NCI-H2196 (cell line): Measurements from ENCODE around the gene UNC5A.

Source experiments
- DNase-seq: peaks from one replicate; lab custom pipeline; 2025; ENCODE audit not compliant: unreplicated experiment; lab: John Stamatoyannopoulos, UW

The UNC5A gene

DNA sequence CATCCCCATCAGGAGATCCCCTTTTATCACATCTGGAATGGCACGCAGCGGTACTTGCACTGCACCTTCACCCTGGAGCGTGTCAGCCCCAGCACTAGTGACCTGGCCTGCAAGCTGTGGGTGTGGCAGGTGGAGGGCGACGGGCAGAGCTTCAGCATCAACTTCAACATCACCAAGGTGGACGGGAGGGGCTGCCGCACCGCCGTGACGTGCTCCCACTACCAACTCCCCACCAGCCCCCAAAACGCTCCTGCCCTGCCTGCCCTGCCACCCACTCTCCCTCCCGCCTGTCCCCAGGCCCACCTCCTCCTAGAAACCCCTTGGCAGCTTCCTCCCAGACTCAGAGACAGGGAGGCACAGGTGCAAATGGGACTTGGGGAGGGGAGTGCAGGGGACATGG is 68.1 kb downstream of the UNC5A start:
- DNase-seq: no peak

DNA sequence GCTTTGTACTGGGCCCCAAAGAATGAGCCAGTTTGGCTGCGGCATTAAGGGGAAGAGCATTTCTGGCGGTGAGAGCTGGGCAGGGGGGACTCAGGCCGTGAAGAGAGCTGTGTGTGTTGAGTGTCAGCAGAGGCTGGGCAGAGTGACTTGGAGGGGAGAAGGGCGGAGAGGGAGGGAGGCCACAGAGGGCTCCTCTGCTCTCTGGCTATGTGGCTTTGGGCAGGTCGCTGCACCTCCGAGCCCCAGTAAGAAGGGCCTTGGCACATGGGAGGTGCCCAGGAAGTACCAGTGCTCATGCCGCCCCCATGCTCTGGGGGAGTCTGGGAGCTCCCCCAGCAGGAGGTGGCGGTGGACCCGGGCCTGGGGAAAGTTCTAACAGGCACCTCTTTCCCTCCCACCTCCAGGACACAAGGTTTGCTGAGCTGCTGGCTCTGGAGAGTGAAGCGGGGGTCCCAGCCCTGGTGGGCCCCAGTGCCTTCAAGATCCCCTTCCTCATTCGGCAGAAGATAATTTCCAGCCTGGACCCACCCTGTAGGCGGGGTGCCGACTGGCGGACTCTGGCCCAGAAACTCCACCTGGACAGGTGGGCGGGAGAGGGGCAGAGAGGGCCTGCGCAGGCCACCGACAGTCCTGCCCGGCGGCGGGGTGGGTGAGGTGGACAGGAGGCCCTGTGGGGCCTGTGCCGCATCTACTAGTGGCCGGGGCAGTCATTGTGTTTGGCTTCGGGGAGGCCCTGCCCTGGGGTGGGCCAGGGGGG is 68.7 kb downstream of the UNC5A start:
- DNase-seq: no peak

DNA sequence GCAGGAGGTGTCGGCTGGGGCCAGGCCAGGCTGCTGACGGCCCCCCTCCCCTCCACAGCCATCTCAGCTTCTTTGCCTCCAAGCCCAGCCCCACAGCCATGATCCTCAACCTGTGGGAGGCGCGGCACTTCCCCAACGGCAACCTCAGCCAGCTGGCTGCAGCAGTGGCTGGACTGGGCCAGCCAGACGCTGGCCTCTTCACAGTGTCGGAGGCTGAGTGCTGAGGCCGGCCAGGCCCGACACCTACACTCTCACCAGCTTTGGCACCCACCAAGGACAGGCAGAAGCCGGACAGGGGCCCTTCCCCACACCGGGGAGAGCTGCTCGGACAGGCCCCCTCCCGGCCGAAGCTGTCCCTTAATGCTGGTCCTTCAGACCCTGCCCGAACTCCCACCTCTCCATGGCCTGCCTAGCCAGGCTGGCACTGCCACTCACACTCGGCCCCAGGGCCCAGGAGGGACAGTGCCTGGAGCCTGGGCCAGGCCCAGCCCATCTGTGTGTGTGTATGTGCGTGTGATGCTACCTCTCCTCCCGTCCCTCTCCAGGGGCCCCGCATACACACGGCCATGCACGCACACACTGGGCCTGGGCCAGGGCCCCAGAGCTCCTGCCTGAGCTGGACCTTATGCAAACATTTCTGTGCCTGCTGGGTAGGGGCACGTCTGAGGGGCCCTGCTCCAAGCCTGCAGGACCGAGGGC is 69.5 kb downstream of the UNC5A start:
- no peak for DNase-seq

DNA sequence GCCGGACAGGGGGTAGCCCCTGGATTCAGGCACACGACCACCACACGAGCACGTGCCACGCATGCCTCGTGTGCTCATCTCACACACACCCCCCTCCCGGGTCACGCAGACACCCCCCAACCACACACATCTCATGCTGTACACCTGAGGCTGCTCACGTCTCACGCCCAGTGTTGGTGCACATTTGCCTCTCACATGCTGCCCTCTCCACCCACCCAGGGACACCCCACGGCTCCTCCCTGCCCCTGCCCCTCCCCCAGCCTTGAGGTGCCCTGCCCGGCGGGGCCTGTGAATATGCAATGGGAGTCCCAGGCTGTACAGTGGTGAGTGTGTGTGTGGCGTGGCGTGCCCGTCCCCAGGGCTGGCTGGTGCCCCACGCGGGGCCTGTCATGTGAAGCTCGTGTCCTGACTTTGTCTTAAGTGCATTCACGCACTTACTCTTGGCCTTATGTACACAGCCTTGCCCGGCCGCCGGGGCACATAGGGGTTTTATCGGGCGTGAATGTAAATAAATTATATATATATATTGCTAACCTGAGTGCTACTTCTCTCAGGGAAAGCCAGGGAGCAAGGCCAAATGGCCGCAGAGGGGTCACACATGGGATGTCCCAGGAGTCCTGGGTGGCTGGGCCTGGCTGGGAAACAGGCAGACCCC is 70.1 kb downstream of the UNC5A start:
- no peak for DNase-seq

DNA sequence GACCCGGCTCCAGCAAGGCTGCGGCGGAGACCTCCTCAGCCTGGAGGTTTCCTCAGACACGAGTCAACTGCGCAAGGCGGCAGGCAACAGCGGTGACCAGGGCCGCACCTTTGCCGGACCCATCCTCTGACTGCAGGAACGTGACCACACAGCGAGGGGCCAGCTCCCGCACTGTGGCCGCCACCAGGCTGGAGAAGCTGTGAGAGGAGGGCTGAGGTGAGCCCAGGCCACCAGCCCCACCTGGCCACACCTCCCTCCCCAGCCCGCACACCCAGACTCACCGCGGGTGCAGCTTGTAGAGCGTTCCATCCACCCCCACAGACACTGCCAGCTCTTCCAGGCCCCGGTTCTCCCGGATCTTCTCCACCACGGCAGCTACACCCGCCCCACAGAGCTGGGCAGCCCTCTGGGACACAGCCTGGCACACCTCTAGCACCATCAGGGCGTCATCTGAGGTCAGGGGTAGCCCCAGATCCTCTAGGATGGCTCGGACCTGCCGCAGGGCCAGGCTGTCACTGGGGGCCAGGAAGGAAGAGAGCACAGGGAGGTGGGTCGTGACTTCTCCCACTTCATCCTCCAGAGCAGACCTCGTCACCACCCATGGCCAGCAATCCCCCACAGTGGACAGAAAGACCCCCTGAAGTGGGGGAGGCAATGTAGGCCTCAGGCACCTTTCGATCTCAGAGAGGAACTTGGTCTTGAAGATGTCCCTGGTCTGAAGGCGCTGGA is 70.8 kb downstream of the UNC5A start:
- no peak for DNase-seq

DNA sequence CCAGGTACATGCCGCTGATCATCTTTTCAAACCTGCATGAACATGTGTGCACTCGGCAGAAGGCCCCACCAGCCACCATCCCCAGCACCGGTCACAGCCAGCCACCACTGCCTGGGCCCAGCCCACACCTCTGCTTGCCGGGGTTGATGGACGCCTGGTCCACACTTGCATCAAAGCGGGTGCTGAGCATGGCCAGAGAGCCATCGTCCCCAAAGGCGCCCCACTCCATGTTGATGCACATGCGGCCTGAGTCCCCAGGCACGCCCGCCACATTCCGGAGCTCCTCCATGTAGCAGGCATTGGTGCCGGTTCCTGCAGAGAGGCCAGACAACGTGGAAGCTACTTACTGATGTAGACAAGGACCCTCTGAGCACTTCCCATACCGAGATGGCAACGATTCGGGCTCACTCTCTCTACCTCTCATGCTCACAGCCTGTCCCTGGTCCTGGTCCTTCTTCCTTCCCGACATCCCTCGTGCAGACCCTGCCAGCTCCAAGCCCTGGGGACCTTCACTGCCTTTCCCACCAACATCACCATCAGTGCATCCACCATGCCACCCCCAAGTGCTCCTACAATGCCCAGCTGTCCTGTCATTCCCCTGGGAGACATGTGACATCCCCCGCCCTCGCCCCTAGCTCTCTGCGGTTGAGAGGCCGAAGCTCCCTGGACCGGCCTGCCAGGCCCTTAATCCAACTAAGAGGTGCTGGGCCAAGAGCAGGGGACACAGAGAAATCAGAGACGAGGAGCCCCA is 71.6 kb downstream of the UNC5A start:
- DNase-seq: no peak

DNA sequence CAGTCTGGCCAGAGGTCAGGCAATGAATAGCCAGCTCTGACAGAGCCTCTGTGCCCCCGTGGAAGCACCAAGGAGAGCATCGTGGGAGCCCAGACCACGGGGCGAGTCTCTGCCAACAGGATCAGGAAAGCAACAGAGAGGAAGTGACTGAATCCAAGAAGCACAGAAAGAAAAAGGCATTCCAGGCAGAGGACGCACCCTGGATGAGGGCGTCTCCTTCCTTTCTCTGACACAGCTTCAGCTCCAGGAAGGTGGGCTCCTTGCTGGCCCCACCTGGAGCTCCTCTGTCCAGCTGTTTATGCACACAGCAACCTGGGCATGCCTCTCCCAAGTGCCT is 72.2 kb downstream of the UNC5A start:
- no peak for DNase-seq

DNA sequence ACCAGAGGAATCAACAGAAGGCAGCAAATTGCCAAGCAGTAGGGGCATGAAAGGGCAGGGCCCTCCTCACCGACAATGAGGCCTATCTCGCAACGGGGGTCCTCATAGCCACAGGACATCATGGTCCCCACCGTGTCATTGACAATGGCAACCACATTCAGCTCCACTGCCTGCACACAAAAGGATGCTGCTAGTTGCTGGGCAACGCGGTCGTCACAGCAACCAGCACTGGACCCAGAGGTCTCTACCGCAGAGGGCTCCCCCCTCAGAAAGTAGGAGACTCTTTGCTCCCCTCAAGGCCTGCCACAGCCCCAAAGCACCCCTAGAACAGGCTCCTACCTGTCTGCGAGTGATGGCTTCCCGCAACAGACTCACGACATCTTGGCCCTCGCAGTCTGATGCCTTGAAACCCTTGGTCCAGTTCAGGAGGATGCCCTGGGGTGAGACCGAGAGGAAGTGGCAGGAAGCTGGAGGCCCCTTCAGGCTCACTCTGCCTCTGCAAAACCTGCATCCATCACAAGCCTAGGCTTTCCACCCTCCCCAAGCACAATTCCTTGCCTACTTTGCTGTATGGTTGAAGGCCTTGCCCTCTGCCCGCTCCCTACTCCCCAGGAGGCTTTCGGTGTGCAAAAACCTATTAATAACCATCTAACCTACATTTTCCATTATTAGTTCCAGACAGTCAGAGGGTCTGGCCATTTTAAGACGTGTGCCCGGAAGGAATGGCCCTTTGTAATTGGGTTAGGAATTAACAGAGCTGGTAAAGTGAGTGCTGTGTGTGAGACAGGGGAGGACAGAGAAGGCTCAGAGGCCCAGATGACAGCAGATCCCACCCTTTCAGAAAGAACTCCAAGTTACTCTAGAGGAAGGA is 73.6 kb downstream of the UNC5A start:
- DNase-seq: no peak

DNA sequence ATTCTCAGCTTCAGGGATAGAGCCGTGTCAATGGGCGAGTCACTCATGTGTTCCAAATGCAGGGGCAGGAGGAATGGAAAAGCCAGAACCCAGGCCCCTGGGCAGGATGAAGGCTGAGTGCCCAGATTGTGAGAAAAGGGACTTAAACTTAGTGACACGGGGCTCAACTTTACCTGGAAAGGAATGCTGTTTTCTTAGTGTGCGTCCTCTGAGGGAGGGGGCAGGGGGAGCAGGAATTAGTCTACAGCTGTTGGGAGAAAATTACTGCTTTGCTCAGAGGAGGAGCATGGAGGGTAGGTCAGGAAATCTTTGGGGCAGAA is 74.2 kb downstream of the UNC5A start:
- no peak for DNase-seq

DNA sequence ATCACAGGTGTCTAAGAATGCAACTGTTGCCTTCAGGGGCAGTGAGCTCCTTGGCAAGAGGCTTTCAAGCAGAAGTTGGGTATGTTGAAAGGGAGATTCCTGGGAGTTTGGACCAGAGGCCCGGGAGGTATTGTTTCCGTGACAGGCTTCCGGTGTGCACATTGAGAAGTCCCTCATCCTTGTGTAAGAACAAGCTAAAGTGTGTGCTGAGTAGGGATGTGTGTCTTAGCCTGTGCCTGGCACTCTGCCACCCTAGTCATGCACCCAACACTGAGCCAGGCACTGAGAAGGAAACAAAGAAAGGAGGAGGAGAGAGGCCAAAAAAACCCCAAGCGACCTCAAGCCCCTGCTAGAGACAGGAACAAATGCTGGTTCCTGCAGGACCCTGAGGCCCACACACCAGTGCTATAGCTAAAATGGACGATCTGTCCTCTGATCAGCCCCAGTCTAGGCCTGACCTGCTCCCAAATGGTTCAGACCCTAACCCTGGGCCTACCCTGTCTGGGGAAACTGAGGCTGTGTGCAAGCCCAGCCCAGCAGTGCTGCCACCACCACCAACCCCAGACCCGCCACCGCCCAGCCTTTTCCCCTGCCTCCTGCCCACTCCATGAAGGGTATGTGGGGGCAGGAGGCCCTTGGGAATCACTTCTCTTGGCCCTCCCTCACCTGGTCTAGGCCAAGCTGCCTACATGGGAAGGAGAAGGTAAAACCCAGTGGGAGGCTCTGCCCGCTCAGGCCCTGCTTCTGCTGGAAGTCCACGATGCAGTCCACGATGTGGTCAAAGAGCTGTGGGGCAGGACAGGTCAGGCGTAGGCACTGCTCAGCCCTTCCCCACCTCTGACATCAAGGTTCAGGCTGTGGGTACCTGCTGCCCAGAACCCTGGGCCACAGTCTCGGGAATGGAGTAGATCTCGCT is 76.2 kb downstream of the UNC5A start:
- DNase-seq: no peak

DNA sequence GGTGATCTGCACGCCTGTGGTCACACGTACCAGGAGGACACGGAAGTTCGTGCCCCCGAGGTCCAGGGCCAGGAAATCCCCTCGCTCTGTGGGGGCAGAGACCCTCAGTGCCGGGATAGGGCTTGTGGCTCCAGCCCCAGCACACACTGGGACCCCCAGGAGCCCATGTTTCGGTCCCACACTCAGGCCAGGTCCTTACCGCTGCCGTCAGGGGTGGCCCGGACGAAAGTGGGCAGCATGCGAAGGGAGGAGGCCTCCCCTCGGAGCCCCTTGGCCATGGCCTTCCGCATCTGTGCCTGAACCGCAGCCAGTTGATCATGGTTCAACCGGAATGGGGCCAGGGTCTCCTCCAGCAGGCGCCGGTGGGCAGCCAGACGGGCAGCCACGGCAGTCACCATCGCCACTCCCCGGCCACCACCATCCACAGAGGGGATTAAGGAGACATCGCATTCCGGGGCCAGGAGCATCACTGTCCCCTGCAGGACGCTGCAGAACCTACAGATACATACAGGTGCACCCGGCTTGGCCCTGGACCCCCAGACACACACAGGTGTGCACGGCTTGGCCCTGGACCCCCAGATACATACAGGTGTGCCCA is 77.0 kb downstream of the UNC5A start:
- no peak for DNase-seq

DNA sequence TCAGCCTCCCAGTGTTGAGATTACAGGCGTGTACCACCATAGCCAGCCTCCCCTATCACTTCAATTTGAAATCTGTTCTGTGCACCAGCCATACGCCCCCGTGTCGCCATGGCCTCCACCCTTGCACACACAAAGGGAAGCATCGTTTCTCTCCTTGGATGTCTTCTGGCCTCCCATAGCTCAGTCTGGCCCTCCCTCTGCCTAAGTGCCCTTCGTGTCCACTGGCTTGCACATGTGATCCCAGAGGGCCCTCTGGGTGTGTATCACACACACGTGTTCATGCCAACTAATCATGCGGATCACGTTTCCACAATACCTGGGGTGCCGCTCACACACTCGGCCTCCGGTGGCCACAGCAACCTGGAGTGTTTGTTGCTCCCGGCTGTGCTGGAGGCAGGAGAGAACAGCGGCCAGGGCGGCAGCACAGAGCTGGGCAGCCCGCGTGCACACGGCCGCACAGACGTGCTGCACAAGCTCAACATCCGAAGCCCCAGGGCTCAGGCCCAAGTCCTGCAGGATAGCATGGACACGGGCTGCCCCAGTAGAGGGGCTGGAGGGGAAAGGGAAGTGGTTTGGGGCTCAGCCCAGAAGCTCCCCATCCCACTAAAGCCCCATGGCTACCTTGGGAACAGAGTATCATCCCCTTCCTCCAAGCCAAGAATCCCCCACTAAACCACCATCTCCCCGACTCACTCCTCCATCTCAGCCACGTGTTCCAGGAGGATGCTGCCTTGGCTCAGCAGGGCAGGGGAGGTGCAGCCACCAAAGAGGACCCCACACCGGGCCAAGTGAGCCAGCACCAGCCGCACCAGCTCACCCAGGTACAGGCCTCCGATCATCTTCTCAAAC is 77.9 kb downstream of the UNC5A start:
- no peak for DNase-seq

DNA sequence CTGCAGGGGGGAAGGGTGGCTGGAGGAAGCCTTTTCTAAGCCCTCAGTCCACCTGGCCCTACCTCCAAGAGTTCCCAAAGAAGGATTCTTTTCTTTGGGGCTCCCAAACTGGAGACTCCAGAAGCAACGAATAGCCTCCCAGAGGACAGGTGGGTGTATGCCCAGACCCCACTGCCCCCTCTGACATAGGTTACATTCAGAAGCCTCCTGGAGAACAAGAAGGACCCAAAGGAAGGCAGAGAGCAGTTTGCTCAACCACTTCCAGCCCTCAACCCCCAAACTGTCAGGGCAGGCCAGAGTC is 78.5 kb downstream of the UNC5A start:
- DNase-seq: no peak

DNA sequence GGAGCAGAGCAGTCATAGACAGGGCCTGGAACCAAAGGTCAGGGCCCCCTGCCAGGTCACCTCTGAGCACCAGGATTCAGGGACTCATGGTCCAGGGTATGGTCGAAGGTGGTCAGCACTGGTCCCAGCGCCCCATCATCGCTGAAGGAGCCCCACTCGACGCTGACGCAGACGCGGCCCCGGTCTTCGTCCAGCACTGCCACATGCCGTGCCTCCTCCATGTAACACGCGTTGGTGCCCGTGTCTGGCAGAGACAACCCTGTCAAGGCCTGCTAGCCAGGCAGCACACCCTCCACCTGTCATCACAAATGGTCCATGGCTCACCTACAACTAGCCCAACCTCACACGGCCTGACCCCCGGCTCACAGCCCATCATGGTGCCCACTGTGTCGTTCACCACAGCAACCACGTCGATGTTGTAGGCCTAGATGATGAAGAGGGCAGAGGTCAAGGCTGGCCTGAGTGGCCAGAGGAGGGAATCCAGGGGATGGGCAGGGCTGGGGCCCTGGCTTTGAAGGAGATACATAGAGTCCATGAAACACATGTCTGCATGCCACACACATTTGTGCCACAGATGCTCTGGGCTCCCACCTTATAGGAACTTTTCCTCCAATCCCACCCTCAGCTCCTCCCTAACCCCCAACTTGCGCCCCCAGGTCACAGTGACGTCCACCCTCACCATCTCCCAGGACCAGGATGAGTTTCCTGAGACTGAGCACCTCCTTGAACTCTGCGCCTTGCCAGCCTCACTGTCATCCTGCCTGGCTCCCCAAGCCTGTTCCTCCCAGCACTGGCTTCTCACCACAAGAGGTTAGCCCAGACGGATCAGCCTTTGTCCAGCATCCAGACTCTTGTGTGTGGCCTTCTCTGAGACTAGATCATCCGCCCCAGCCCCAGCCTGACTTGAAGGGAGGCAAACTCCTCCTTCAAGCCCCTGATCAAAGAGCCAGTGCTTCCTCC is 79.2 kb downstream of the UNC5A start:
- DNase-seq: no peak

DNA sequence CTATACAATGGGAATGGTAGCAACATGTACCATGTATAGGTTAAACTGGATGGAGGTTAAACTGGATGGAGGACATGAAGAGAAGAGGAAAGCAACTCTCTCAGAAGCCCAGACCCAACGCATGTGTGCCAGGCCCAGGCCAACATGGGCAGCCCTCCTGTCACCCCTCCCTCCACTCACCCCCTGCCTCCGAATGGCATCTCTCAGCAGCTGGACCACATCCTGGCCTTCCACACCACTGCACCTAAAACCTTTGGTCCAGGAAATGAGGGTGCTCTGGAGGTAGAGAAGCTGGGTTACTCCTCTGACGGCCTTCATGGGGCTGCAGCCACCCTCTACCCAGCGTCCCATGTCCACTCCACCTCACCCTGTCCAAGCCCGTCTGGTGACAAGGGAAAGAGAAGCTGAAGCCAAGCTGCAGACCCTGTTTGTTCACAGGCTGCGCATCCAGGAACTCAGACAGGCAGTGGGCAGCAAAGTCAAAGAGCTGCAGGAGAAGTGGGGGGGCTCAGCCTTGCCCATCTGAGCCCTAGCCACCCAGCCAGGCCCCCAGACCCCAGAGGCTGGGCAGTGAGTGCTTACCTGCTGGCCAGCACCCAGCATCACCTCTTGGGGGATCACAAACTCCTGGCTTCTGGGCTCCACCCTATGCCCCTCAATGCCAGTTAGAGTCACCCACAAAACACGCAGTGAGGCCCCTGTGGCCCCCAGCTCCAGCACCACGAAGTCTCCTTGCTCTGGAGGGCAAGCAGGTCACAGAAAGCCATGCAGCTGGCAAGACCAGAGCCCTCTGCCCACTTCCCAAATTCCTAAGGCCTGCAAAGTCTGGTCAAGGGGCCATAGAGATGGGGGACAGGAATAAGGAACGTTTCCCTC is 80.3 kb downstream of the UNC5A start:
- no peak for DNase-seq
